ENCODE results near the gene CRNN. TPM values are rescaled to one million over a fixed set of nuclear protein-coding genes. Genes with fewer than 3 reads are reported as not detected.
A peak's percentile ranks its signal among the peaks of the same experiment; 100 is the strongest.

The CRNN gene
- not detected for total RNA-seq

DNA sequence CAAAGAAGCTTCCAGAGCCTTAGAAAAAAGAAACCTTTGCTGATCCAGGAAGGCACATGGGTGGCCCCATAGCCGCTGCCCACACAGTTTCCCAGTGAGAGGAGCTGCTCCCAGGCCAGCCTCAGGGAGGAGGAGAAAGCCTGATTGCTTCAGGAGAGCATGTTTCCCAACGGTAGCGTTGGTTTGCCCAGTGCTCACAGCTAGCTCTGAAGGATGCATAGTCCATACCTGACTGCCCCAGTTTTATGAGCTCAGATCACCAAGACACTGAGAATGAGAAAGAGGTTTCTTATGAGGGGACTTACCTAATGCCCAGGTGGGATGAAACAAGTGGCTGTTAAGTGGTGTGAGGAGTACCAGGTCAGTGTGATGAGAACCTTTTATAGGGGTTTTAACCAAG lies at the start of gene CRNN:
TSS of gene CRNN (minus strand) at position 355 of the 400 bp plus-strand sequence. CDS start 2,030 bp downstream, outside the sequence.
- DNase-seq (no peak), ATAC-seq (no peak)
- ChIA-PET POLR2A (no interaction called here), CTCF (interaction anchor here (0.6 kb wide), 2 partner anchors 363 to 424 kb away, joined by 3 read pairs; no protein-coding TSS in a partner anchor)
- H3K4me1 Mint-ChIP-seq, result no peaks in the 10 kb centered on the region
- no peaks in the 10 kb centered on the region for H3K9me3 Mint-ChIP-seq (ENCODE audit: low read depth)
- no peaks in the 10 kb centered on the region for H3K36me3 Mint-ChIP-seq (ENCODE audit: low read depth)
- H3K27ac Mint-ChIP-seq, result no peak within 1 kb of the TSS
- intact Hi-C loops (cut with DNase I, micrococcal nuclease), result no loop called here
- no peak within 1 kb of the TSS for H3K4me3 Mint-ChIP-seq
- peaks cover 8% of the 10 kb centered on the region for H3K27me3 Mint-ChIP-seq

- peaks cover 3% of the 10 kb centered on the region for H3K9me3 Mint-ChIP-seq (ENCODE audit: low read depth)
- no peaks in the 10 kb centered on the region for H3K36me3 Mint-ChIP-seq (ENCODE audit: low read depth)
- no peak for ATAC-seq
- peaks cover 31% of the 10 kb centered on the region for H3K4me1 Mint-ChIP-seq
- no peak overlapping the region for H3K27ac Mint-ChIP-seq
- intact Hi-C loops (cut with DNase I, micrococcal nuclease), result no loop called here
- ChIA-PET CTCF (interaction anchor here (0.6 to 1.2 kb wide), 3 partner anchors 14 to 311 kb away, joined by 3 to 5 read pairs (median 3); no protein-coding TSS in a partner anchor), POLR2A (no interaction called here)
- H3K4me3 Mint-ChIP-seq, result no peak overlapping the region
- peaks cover 8% of the 10 kb centered on the region for H3K27me3 Mint-ChIP-seq
- no peak for DNase-seq
These were observed 48.6 kb upstream of the CRNN start for GRCh38 chr1:152462636-152463035.

DNA sequence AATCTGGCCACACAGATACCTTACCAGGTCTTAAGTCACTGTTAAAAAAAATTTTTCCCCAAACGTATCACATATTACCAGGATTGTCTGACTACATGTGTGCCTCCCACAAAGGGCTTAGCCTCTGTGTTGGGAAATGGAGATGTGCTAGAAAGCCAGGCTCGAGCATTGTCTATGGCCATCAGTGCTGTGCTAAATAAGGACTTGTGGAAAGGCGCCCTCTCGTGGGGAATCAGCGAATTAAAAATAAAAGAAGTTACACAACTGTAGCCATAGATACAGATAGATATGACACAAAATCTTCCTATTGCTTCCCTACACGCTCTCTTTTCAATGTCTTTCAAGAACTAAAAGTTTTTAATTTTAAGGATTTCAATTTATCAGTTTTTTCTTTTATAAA lies 47.5 kb upstream of the CRNN start:
- peak; percentile 79 for DNase-seq
- H3K4me3 Mint-ChIP-seq, result no peak overlapping the region
- CTCF ChIA-PET, result interaction anchor here (0.7 to 1.2 kb wide), 4 partner anchors 13 to 310 kb away, joined by 3 read pairs; no protein-coding TSS in a partner anchor
- intact Hi-C loops (cut with DNase I, micrococcal nuclease), result loop anchor here in 1 of 2 experiments (2.0 kb wide), 1 partner anchor 413 kb away; no protein-coding TSS in a partner anchor
- POLR2A ChIA-PET, result no interaction called here
- peaks cover 3% of the 10 kb centered on the region for H3K9me3 Mint-ChIP-seq (ENCODE audit: low read depth)
- peak; percentile 52 for ATAC-seq
- H3K27ac Mint-ChIP-seq, result peak overlapping the region; percentile 69
- peaks cover 31% of the 10 kb centered on the region for H3K4me1 Mint-ChIP-seq
- H3K36me3 Mint-ChIP-seq (ENCODE audit: low read depth), result no peaks in the 10 kb centered on the region
- H3K27me3 Mint-ChIP-seq, result peaks cover 4% of the 10 kb centered on the region

DNA sequence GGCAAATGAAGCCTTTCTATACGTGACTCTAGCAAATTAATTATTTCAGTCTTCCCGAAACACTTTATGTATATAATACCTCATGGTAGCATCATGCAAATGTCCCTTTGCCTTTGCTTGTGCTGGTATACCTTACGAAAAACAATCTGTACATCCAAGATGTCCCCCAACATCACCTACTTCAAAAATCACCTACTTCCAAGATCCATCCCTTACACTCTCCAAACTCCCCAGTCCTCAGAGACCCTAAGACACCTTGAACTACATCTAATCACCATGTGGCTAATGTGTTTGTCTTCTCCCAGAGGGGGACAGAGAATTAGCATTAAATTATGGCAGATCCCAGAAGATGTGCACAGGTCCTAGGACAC lies 46.5 kb upstream of the CRNN start:
- intact Hi-C loops (cut with DNase I, micrococcal nuclease), result loop anchor here (1.0 to 2.0 kb wide), 2 partner anchors 412 kb away; no protein-coding TSS in a partner anchor
- H3K36me3 Mint-ChIP-seq (ENCODE audit: low read depth), result no peaks in the 10 kb centered on the region
- no peaks in the 10 kb centered on the region for H3K9me3 Mint-ChIP-seq (ENCODE audit: low read depth)
- CTCF ChIA-PET, result interaction anchor here (1.0 to 3.6 kb wide), 10 partner anchors 9 to 521 kb away, joined by 4 to 193 read pairs (median 26); no protein-coding TSS in a partner anchor
- ATAC-seq (no peak), DNase-seq (no peak)
- POLR2A ChIA-PET, result no interaction called here
- H3K27ac Mint-ChIP-seq, result peak overlapping the region; percentile 72
- H3K27me3 Mint-ChIP-seq, result peaks cover 2% of the 10 kb centered on the region
- H3K4me3 Mint-ChIP-seq, result peak overlapping the region; percentile 52
- H3K4me1 Mint-ChIP-seq, result peaks cover 31% of the 10 kb centered on the region

DNA sequence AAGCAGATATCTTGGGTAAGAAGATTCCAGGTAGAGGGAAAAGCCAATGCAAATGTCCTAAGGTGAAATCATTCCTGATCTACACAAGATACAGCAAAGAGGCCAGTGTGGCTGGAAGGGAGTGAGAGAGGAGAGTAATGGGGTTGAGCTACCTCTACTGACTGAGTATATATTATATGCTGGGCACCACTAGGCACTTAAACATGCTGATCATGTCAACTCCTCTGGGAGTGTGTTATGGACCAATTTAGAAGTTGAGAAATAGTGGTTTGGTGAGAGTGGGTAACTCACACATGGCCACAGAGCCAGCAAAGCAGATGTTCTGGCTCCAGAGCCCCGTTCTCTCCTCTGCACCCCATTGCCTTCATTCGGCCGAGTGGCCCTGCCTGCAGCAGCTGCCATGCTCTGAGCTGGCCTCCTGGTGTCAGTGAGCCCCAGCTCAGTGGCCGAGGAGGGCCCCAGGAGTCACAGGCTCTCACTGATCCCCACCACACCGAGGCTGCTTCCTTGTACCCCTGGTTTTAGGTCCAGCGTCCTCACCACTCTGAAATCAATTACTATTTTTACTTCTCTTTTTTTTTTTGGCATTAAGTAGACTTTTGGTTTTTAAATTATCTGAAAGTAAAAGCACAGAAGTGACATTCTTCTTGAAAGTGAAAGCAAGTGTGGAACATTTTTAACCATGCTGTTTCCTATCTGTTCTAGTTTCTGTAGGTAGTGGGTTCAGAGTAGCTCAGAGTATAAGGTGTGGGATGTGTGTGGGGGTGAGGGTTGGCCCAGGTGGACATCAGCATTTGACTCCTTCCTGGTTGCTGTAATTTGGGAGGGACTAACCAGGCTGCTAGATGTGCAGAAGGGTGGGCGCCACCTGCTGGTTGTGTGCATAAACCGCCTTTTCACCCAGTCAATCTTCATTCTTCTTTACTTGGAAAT lies 45.8 kb upstream of the CRNN start:
- peaks cover 31% of the 10 kb centered on the region for H3K4me1 Mint-ChIP-seq
- H3K27me3 Mint-ChIP-seq, result peaks cover 2% of the 10 kb centered on the region
- peak; percentile 88 for DNase-seq
- CTCF ChIA-PET, result interaction anchor here (0.5 to 3.6 kb wide), 34 partner anchors 8 to 895 kb away, joined by 3 to 193 read pairs (median 6); partner anchors contain the start of gene TCHHL1
- ATAC-seq, result peak; percentile 89
- POLR2A ChIA-PET, result interaction anchor here (0.6 to 0.7 kb wide), 2 partner anchors 348 to 1115 kb away, joined by 4 to 7 read pairs; no protein-coding TSS in a partner anchor
- H3K27ac Mint-ChIP-seq, result peak overlapping the region; percentile 72
- H3K4me3 Mint-ChIP-seq, result peak overlapping the region; percentile 52
- H3K36me3 Mint-ChIP-seq (ENCODE audit: low read depth), result no peaks in the 10 kb centered on the region
- intact Hi-C loops (cut with DNase I, micrococcal nuclease), result loop anchor here (1.0 to 5.0 kb wide), 5 partner anchors 63 to 412 kb away; no protein-coding TSS in a partner anchor
- H3K9me3 Mint-ChIP-seq (ENCODE audit: low read depth), result no peaks in the 10 kb centered on the region

DNA sequence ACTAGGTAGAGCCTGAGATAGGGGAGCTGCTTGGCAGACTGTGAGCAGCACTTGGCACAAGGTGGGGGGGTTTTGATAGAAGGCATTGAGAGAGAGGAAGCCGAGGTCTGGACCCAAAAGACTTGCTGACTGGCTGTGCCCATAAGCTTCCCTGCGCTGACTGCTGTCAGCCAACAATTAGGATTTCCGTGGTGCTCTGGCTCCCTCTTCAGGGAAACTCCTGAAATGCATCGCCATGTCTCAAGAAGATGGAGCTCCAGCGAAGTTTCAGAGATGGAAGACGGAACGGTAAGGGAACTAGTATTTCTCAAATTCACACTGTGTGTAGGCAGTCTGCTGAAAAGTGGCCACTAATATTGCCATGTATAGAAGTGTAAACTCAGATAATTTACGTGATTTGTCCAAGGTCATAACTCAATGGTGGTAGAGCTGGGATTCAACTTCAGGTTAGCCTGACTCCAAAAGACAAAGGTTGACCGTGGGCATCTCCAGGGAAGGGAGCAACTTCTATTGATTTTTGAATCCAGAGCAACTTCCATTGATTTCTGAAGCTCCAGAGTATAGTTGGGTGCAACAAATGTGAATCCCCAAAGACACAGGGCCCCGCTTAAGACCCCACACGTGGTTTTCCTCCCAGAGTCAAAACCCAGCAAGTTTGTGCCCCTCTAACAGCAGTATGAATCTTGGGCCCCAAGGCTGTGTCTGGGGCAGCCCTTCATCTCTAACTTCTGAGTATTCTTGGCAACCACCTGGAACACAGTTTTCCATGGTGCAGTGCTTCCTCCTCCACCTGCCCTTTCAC lies 44.5 kb upstream of the CRNN start:
- Mint-ChIP-seq H3K9me3 (ENCODE audit: low read depth) (no peaks in the 10 kb centered on the region), H3K27me3 (peaks cover 2% of the 10 kb centered on the region), H3K36me3 (ENCODE audit: low read depth) (no peaks in the 10 kb centered on the region), H3K4me3 (no peak overlapping the region), H3K27ac (no peak overlapping the region), H3K4me1 (peaks cover 31% of the 10 kb centered on the region)
- intact Hi-C loops (cut with DNase I, micrococcal nuclease), result loop anchor here (1.0 to 5.0 kb wide), 6 partner anchors 61 to 316 kb away; no protein-coding TSS in a partner anchor
- CTCF ChIA-PET, result interaction anchor here (0.6 to 3.6 kb wide), 66 partner anchors 9 to 1796 kb away, joined by 3 to 193 read pairs (median 4); partner anchors contain the start of genes FLG2, S100A11 and TCHHL1
- POLR2A ChIA-PET, result interaction anchor here (0.7 to 1.0 kb wide), 3 partner anchors 270 to 1114 kb away, joined by 3 to 4 read pairs (median 4); no protein-coding TSS in a partner anchor
- ATAC-seq (peak; percentile 60), DNase-seq (peak; percentile 88)

- Mint-ChIP-seq H3K9me3 (ENCODE audit: low read depth) (no peaks in the 10 kb centered on the region), H3K27ac (no peak overlapping the region), H3K27me3 (peaks cover 2% of the 10 kb centered on the region), H3K4me3 (no peak overlapping the region), H3K4me1 (peaks cover 31% of the 10 kb centered on the region), H3K36me3 (ENCODE audit: low read depth) (no peaks in the 10 kb centered on the region)
- ChIA-PET POLR2A (no interaction called here), CTCF (interaction anchor here (0.6 to 3.6 kb wide), 29 partner anchors 10 to 992 kb away, joined by 3 to 193 read pairs (median 7); partner anchors contain the start of gene S100A11)
- ATAC-seq (no peak), DNase-seq (no peak)
- intact Hi-C loops (cut with DNase I, micrococcal nuclease), result loop anchor here in 1 of 2 experiments (5.0 kb wide), 1 partner anchor 60 kb away; no protein-coding TSS in a partner anchor
These were observed 43.5 kb upstream of the CRNN start for GRCh38 chr1:152457561-152457960.

GRCh38 chr1:152457071-152457470 lies 43.0 kb upstream of the CRNN start:
- ChIA-PET CTCF (interaction anchor here (1.5 to 3.6 kb wide), 4 partner anchors 12 to 272 kb away, joined by 5 to 193 read pairs (median 69); no protein-coding TSS in a partner anchor), POLR2A (no interaction called here)
- Mint-ChIP-seq H3K36me3 (ENCODE audit: low read depth) (no peaks in the 10 kb centered on the region), H3K4me1 (peaks cover 31% of the 10 kb centered on the region), H3K9me3 (ENCODE audit: low read depth) (no peaks in the 10 kb centered on the region), H3K27me3 (peaks cover 2% of the 10 kb centered on the region), H3K4me3 (no peak overlapping the region), H3K27ac (no peak overlapping the region)
- ATAC-seq, result no peak
- DNase-seq, result no peak
- intact Hi-C loops (cut with DNase I, micrococcal nuclease), result loop anchor here in 1 of 2 experiments (5.0 kb wide), 1 partner anchor 60 kb away; no protein-coding TSS in a partner anchor

GRCh38 chr1:152451254-152451653 lies 37.2 kb upstream of the CRNN start:
- ATAC-seq (no peak), DNase-seq (peak; percentile 10)
- no peaks in the 10 kb centered on the region for H3K27me3 Mint-ChIP-seq
- ChIA-PET CTCF (no interaction called here), POLR2A (no interaction called here)
- H3K9me3 Mint-ChIP-seq (ENCODE audit: low read depth), result no peaks in the 10 kb centered on the region
- H3K4me3 Mint-ChIP-seq, result no peak overlapping the region
- H3K4me1 Mint-ChIP-seq, result no peaks in the 10 kb centered on the region
- no peak overlapping the region for H3K27ac Mint-ChIP-seq
- no peaks in the 10 kb centered on the region for H3K36me3 Mint-ChIP-seq (ENCODE audit: low read depth)
- intact Hi-C loops (cut with DNase I, micrococcal nuclease), result no loop called here

DNA sequence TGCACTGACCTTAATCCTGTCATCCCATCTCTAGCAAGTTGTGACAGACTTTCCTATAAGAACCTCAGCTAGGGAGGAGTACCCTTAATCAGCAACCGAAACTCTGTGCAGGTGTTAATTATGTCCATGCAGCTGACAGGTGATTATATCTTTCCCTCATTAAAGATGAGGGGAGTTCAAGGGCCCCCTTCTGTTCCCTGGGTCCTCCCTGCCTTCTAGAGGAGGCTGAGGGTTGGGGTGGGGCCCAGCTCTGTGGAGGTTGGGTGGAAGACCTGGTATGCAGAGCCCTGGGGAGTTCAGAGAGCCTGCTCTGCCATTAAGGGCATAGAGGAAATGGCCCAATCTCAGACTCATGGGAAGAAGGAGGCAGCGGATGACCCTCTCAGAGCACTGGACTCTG lies 35.6 kb upstream of the CRNN start:
- POLR2A ChIA-PET, result no interaction called here
- no peaks in the 10 kb centered on the region for H3K36me3 Mint-ChIP-seq (ENCODE audit: low read depth)
- no peaks in the 10 kb centered on the region for H3K4me1 Mint-ChIP-seq
- no peaks in the 10 kb centered on the region for H3K27me3 Mint-ChIP-seq
- no peak overlapping the region for H3K4me3 Mint-ChIP-seq
- no peaks in the 10 kb centered on the region for H3K9me3 Mint-ChIP-seq (ENCODE audit: low read depth)
- CTCF ChIA-PET, result interaction anchor here (0.7 to 11.7 kb wide), 2 partner anchors 9 to 197 kb away, joined by 3 to 104 read pairs; no protein-coding TSS in a partner anchor
- no peak for ATAC-seq
- H3K27ac Mint-ChIP-seq, result no peak overlapping the region
- DNase-seq, result no peak
- intact Hi-C loops (cut with DNase I, micrococcal nuclease), result no loop called here
